Skin epidermis (tissue), 12 donors: ENCODE measurements around the gene ADCY10.
A peak's percentile ranks its signal among the peaks of the same experiment; 100 is the strongest.
"Not testable (repeated sequence)": the region's sequence is repeated elsewhere in the genome, so short reads cannot be mapped to it uniquely, and the experiment has no call there.

Experiments
- H3K27ac ChIP-seq, 21 experiments: fragments of 200-600 bp; sonication (generic) in 11 of 21; one replicate each; pipeline ENCODE4 v1.5.0; 2020; ENCODE audit warnings: mild to moderate bottlenecking in 3 of 21, inconsistent platforms in 2 of 21, moderate library complexity in 2 of 21
- H3K4me3 ChIP-seq, 7 experiments: fragments of 200-600 bp; sonication (generic) in 2 of 7; one replicate each; pipeline ENCODE4 v1.5.0; 2020; ENCODE audit warnings: inconsistent platforms in 2 of 7, mild to moderate bottlenecking in 2 of 7, moderate library complexity in 1 of 7

Gene ADCY10

GRCh38 chr1:167824163-167824794 lies 89.7 kb downstream of the ADCY10 start:
- Histone ChIP-seq H3K27ac (no peak overlapping the region), H3K4me3 (no peak overlapping the region)

GRCh38 chr1:167821969-167822685 lies 91.8 kb downstream of the ADCY10 start:
- H3K27ac ChIP-seq: no peak overlapping the region
- H3K4me3 ChIP-seq: no peak overlapping the region

GRCh38 chr1:167821356-167821685 lies 92.6 kb downstream of the ADCY10 start:
- no peak overlapping the region for H3K27ac ChIP-seq
- H3K4me3 ChIP-seq: no peak overlapping the region

GRCh38 chr1:167820684-167821355 lies 93.1 kb downstream of the ADCY10 start:
- Histone ChIP-seq H3K27ac (peak overlapping the region in 12 of 21 experiments; percentile 21 to 87 (median 76)), H3K4me3 (peak overlapping the region in 3 of 7 experiments; percentile 28 to 41 (median 37))

GRCh38 chr1:167819849-167820683 lies 93.9 kb downstream of the ADCY10 start:
- peak overlapping the region; percentile 24 to 41 (median 30) for H3K4me3 ChIP-seq
- peak overlapping the region in 20 of 21 experiments; percentile 8 to 87 (median 66) for H3K27ac ChIP-seq

GRCh38 chr1:167815650-167816049 lies 98.3 kb downstream of the ADCY10 start:
- no peak overlapping the region for H3K27ac ChIP-seq
- H3K4me3 ChIP-seq: no peak overlapping the region

- H3K4me3 ChIP-seq: no peak overlapping the region
- no peak overlapping the region for H3K27ac ChIP-seq
Observed at GRCh38 chr1:167812972-167813371, 101.0 kb downstream of the ADCY10 start.

GRCh38 chr1:167808690-167809089 lies 105.2 kb downstream of the ADCY10 start:
- Histone ChIP-seq H3K27ac (no peak overlapping the region), H3K4me3 (no peak overlapping the region)

GRCh38 chr1:167808104-167808503 lies 105.8 kb downstream of the ADCY10 start:
- Histone ChIP-seq H3K27ac (no peak overlapping the region), H3K4me3 (no peak overlapping the region)

- not testable (repeated sequence) for H3K4me3 ChIP-seq, H3K27ac ChIP-seq
Observed at GRCh38 chr1:167806676-167807075, 107.3 kb downstream of the ADCY10 start.

- H3K27ac ChIP-seq, H3K4me3 ChIP-seq: not testable (repeated sequence)
Observed at GRCh38 chr1:167806235-167806634, 107.7 kb downstream of the ADCY10 start.

- peak overlapping the region in 7 of 21 experiments; percentile 3 to 85 (median 59) for H3K27ac ChIP-seq
- H3K4me3 ChIP-seq: no peak overlapping the region
Observed at GRCh38 chr1:167805041-167805556, 108.8 kb downstream of the ADCY10 start.

GRCh38 chr1:167803358-167804207 lies 110.4 kb downstream of the ADCY10 start:
- peak overlapping the region in 6 of 21 experiments; percentile 3 to 85 (median 54) for H3K27ac ChIP-seq
- no peak overlapping the region for H3K4me3 ChIP-seq

GRCh38 chr1:167802235-167802634 lies 111.7 kb downstream of the ADCY10 start:
- H3K4me3 ChIP-seq: no peak overlapping the region
- no peak overlapping the region for H3K27ac ChIP-seq

GRCh38 chr1:167800251-167800650 lies 113.7 kb downstream of the ADCY10 start:
- Histone ChIP-seq H3K27ac (peak overlapping the region in 4 of 21 experiments; percentile 16 to 44 (median 38)), H3K4me3 (no peak overlapping the region)

GRCh38 chr1:167799747-167800146 lies 114.2 kb downstream of the ADCY10 start:
- Histone ChIP-seq H3K4me3 (no peak overlapping the region), H3K27ac (peak overlapping the region in 3 of 21 experiments; percentile 38 to 44 (median 39))

GRCh38 chr1:167798952-167799351 lies 115.0 kb downstream of the ADCY10 start:
- no peak overlapping the region for H3K4me3 ChIP-seq
- H3K27ac ChIP-seq: peak overlapping the region in 2 of 21 experiments; percentile 16 to 31

- peak overlapping the region in 17 of 21 experiments; percentile 14 to 78 (median 52) for H3K27ac ChIP-seq
- H3K4me3 ChIP-seq: no peak overlapping the region
Observed at GRCh38 chr1:167797015-167797414, 116.9 kb downstream of the ADCY10 start.
